IMR-90 (cell line): ENCODE results near the gene CUX1. TPM values are rescaled to one million over a fixed set of nuclear protein-coding genes. Genes with fewer than 3 reads are reported as not detected.

ENCODE experiments used
- ATAC-seq: fragments of 200-7000 bp; cut with Tn5 transposase; 2 replicates; pipeline ENCODE4 v1.9.1; 2020; ENCODE audit warnings: low read depth, mild to moderate bottlenecking, moderate library complexity
- BruUV-seq: library from RNA; stranded (reverse); fragments of 400-500 nt; replicated peaks from 2 replicates; lab custom pipeline; 2021; lab: Mats Ljungman, UMichigan
- CTCF ChIA-PET: fragments of 300-600 bp; formaldehyde crosslinking; extraction: SDS; loops from one replicate; lab custom pipeline; 2021; ENCODE audit warnings: antibody characterized with exemption; lab: Yijun Ruan, JAX
- POLR2A ChIA-PET: fragments of 300-600 bp; sonication (Branson Sonifier 250); formaldehyde crosslinking; loops from one replicate; lab custom pipeline; 2022; ENCODE audit warnings: antibody characterized with exemption; ENCODE audit not compliant: unreplicated experiment; lab: Charles Lee
- DNase-seq: peaks from one replicate; pipeline ENCODE4 v3.0.0; 2013
- H2AFZ ChIP-seq: replicated peaks from 2 replicates; pipeline ENCODE3; 2013; ENCODE audit warnings: low read length, mild to moderate bottlenecking; ENCODE audit not compliant: poor library complexity
- H2AK5ac ChIP-seq: 2 replicates; pipeline ENCODE4 v1.6.1; 2013; ENCODE audit warnings: low read depth, low read length, inconsistent platforms
- H2AK9ac ChIP-seq: replicated peaks from 2 replicates; pipeline ENCODE3; 2013; ENCODE audit warnings: mild to moderate bottlenecking, low read depth, low read length, moderate library complexity; ENCODE audit not compliant: poor library complexity
- H2BK120ac ChIP-seq: 2 replicates; pipeline ENCODE4 v1.6.1; 2013; ENCODE audit warnings: low read depth, low read length, inconsistent platforms
- H2BK15ac ChIP-seq: 3 replicates; pipeline ENCODE4 v1.6.1; 2013; ENCODE audit warnings: low read depth, low read length, inconsistent platforms
- H2BK20ac ChIP-seq: 2 replicates; pipeline ENCODE4 v1.6.1; 2013; ENCODE audit warnings: low read depth, mild to moderate bottlenecking, inconsistent platforms, low read length, moderate library complexity
- H2BK5ac ChIP-seq: 2 replicates; pipeline ENCODE4 v1.6.1; 2013; ENCODE audit warnings: mild to moderate bottlenecking, low read depth, low read length, inconsistent platforms; ENCODE audit not compliant: poor library complexity, severe bottlenecking
- H3K14ac ChIP-seq: replicated peaks from 2 replicates; pipeline ENCODE4 v1.6.1; 2013; ENCODE audit warnings: low read depth, low read length, inconsistent platforms
- H3K18ac ChIP-seq: 2 replicates; pipeline ENCODE4 v1.6.1; 2013; ENCODE audit warnings: low read depth, low read length, control low read depth
- H3K23ac ChIP-seq: 2 replicates; pipeline ENCODE4 v1.6.1; 2013; ENCODE audit warnings: low read depth, low read length, inconsistent platforms
- H3K27ac ChIP-seq: 2 replicates; pipeline ENCODE4 v1.5.1; 2013; ENCODE audit warnings: mild to moderate bottlenecking, control low read depth, low read length; ENCODE audit not compliant: insufficient read depth
- H3K27me3 ChIP-seq: 2 replicates; pipeline ENCODE4 v1.6.1; 2013; ENCODE audit warnings: low read length; ENCODE audit not compliant: control insufficient read depth, insufficient read depth
- H3K36me3 ChIP-seq: 2 replicates; pipeline ENCODE4 v1.6.1; 2013; ENCODE audit warnings: low read length, mixed read lengths; ENCODE audit not compliant: control insufficient read depth, insufficient read depth
- H3K4ac ChIP-seq: 2 replicates; pipeline ENCODE4 v1.6.1; 2013; ENCODE audit warnings: low read depth, low read length, inconsistent platforms
- H3K4me1 ChIP-seq: 2 replicates; pipeline ENCODE4 v1.6.1; 2013; ENCODE audit warnings: low read length, mixed read lengths; ENCODE audit not compliant: control insufficient read depth, insufficient read depth
- H3K4me2 ChIP-seq: 2 replicates; pipeline ENCODE4 v1.6.1; 2013; ENCODE audit warnings: low read depth, mild to moderate bottlenecking, control low read depth, low read length, moderate library complexity
- H3K4me3 ChIP-seq: 2 replicates; pipeline ENCODE4 v1.5.1; 2013; ENCODE audit warnings: low read depth, mild to moderate bottlenecking, control low read depth, low read length, moderate library complexity; ENCODE audit not compliant: insufficient read depth
- H3K56ac ChIP-seq: 2 replicates; pipeline ENCODE4 v1.6.1; 2013; ENCODE audit warnings: low read length, inconsistent platforms; ENCODE audit not compliant: insufficient read depth; ENCODE audit errors: extremely low read depth
- H3K79me1 ChIP-seq, 2 experiments: 2 replicates each; pipeline ENCODE4 v1.6.1; 2013; ENCODE audit warnings: low read length in 2 of 2, inconsistent platforms in 1 of 2, low read depth in 1 of 2
- H3K9ac ChIP-seq: 2 replicates; pipeline ENCODE4 v1.6.1; 2013; ENCODE audit warnings: low read depth, low read length, control low read depth
- H3K9me1 ChIP-seq: 2 replicates; pipeline ENCODE4 v1.6.1; 2013; ENCODE audit warnings: low read length, inconsistent platforms; ENCODE audit not compliant: insufficient read depth
- H3K9me3 ChIP-seq: 2 replicates; pipeline ENCODE4 v1.6.1; 2013; ENCODE audit warnings: low read length; ENCODE audit not compliant: control insufficient read depth, insufficient read depth
- H4K20me1 ChIP-seq: 2 replicates; pipeline ENCODE4 v1.6.1; 2013; ENCODE audit warnings: low read length, inconsistent platforms; ENCODE audit not compliant: insufficient read depth
- H4K5ac ChIP-seq: 2 replicates; pipeline ENCODE4 v1.6.1; 2013; ENCODE audit warnings: mild to moderate bottlenecking, low read depth, low read length, control low read depth
- H4K8ac ChIP-seq, 2 experiments: 2 replicates each; pipeline ENCODE4 v1.6.1; 2013; ENCODE audit warnings: low read depth in 2 of 2, low read length in 2 of 2, control low read depth in 1 of 2, inconsistent platforms in 1 of 2
- H4K91ac ChIP-seq: 2 replicates; pipeline ENCODE4 v1.6.1; 2013; ENCODE audit warnings: low read depth, low read length, inconsistent platforms; ENCODE audit not compliant: insufficient read depth
- CHD1 ChIP-seq: IDR thresholded peaks from 2 replicates; pipeline ENCODE4 v1.6.1; 2012; ENCODE audit warnings: low read depth, low read length, improper control_type of control experiment
- CTCF ChIP-seq: conservative IDR thresholded peaks from 2 replicates; pipeline ENCODE4 v1.5.1; 2012; ENCODE audit warnings: mild to moderate bottlenecking, low read depth, low read length, improper control_type of control experiment
- ELK1 ChIP-seq: fragments of 150-350 bp; IDR thresholded peaks from 2 replicates; pipeline ENCODE4 v1.6.1; 2016; ENCODE audit warnings: low read depth, mild to moderate bottlenecking, low read length, moderate library complexity, borderline replicate concordance
- FOS ChIP-seq: fragments of 150-350 bp; IDR thresholded peaks from 2 replicates; pipeline ENCODE4 v1.6.1; 2016; ENCODE audit warnings: low read depth, low read length
- MAFK ChIP-seq: IDR thresholded peaks from 2 replicates; pipeline ENCODE4 v1.6.1; 2012; ENCODE audit warnings: low read depth, low read length, improper control_type of control experiment
- MAZ ChIP-seq: IDR thresholded peaks from 2 replicates; pipeline ENCODE4 v1.6.1; 2012; ENCODE audit warnings: low read depth, mild to moderate bottlenecking, low read length, improper control_type of control experiment, moderate library complexity, borderline replicate concordance
- MXI1 ChIP-seq: IDR thresholded peaks from 2 replicates; pipeline ENCODE4 v1.6.1; 2012; ENCODE audit warnings: low read depth, mild to moderate bottlenecking, low read length, moderate library complexity, borderline replicate concordance
- NFE2L2 ChIP-seq: fragments of 150-350 bp; IDR thresholded peaks from 2 replicates; pipeline ENCODE4 v1.6.1; 2016; ENCODE audit warnings: low read depth, mild to moderate bottlenecking, low read length
- POLR2A ChIP-seq: IDR thresholded peaks from 2 replicates; pipeline ENCODE4 v1.6.1; 2012; ENCODE audit warnings: mild to moderate bottlenecking, low read depth, low read length
- RAD21 ChIP-seq: IDR thresholded peaks from 2 replicates; pipeline ENCODE4 v1.6.1; 2012; ENCODE audit warnings: low read length, improper control_type of control experiment
- RCOR1 ChIP-seq: IDR thresholded peaks from 2 replicates; pipeline ENCODE4 v1.6.1; 2012; ENCODE audit warnings: mild to moderate bottlenecking, low read length, improper control_type of control experiment; ENCODE audit not compliant: insufficient replicate concordance
- RFX5 ChIP-seq: IDR thresholded peaks from 2 replicates; pipeline ENCODE4 v1.8.0; 2012; ENCODE audit warnings: low read depth, mild to moderate bottlenecking, low read length, moderate library complexity
- SMC3 ChIP-seq: fragments of 150-350 bp; IDR thresholded peaks from 2 replicates; pipeline ENCODE4 v1.6.1; 2016; ENCODE audit warnings: low read depth, mild to moderate bottlenecking, antibody characterized with exemption, low read length, moderate library complexity
- USF2 ChIP-seq: fragments of 150-350 bp; IDR thresholded peaks from 2 replicates; pipeline ENCODE4 v1.6.1; 2017; ENCODE audit warnings: mild to moderate bottlenecking, antibody characterized with exemption, low read length, low read depth
- WGBS, 2 experiments: methylation state at CpG; one replicate each; pipeline versions ENCODE4 v1.1.5 to v1.1.7; 2013; ENCODE audit warnings: missing lambda C conversion rate in 2 of 2; ENCODE audit not compliant: insufficient read length in 1 of 2; ENCODE audit errors: extremely low coverage in 2 of 2; 5-methylcytosine and 5-hydroxymethylcytosine counted together
- dilution Hi-C: fragments of 300-500 bp; cut with HindIII; formaldehyde crosslinking; loops from one replicate; pipeline ENCODE4 v1.14.3; 2018; ENCODE audit warnings: low sequenced_read_pairs; ENCODE audit not compliant: unreplicated experiment
- in situ Hi-C: fragments of 300-500 bp; cut with MboI; formaldehyde crosslinking; loops from 3 replicates; pipeline ENCODE4 v1.14.3; 2019; ENCODE audit warnings: low sequenced_read_pairs, inconsistent platforms, mixed read lengths
- intact Hi-C: fragments of 100-400 bp; cut with micrococcal nuclease; formaldehyde crosslinking; loops from 2 replicates; pipeline ENCODE4 v1.10.0; 2022
- polyA plus RNA-seq, 3 experiments: library from polyadenylated mRNA; depleted of rRNA; stranded (reverse); fragments of >200 nt; gene quantifications; 2 replicates each; pipeline ENCODE4 v1.2.3, GENCODE V29; 2012; ENCODE audit warnings: low replicate concordance in 1 of 3
- total RNA-seq: library from RNA; depleted of rRNA; stranded (reverse); fragments of >200 nt; gene quantifications from 2 replicates; pipeline ENCODE4 v1.2.3, GENCODE V29; 2012

CUX1 gene
- total and polyA plus RNA-seq, 2 of the 4 experiments (the other 2 are of a cell fraction): 19.7 to 46.4 TPM

- no peak for TF ChIP-seq FOS
- TF ChIP-seq ELK1: no peak
- TF ChIP-seq MAZ: no peak
- no peak for TF ChIP-seq USF2
- TF ChIP-seq NFE2L2: no peak
- TF ChIP-seq RCOR1: no peak
- TF ChIP-seq SMC3: no peak
- no peak for TF ChIP-seq POLR2A
- no peak for TF ChIP-seq RAD21
- TF ChIP-seq RFX5: no peak
- TF ChIP-seq MAFK: no peak
- no peak for TF ChIP-seq CTCF
- no peak for TF ChIP-seq MXI1
- no peak for TF ChIP-seq CHD1
- no peak overlapping the region for H3K4me3 ChIP-seq
- no peak overlapping the region for H4K8ac ChIP-seq
These were observed 161.3 kb downstream of the CUX1 start for GRCh38 chr7:101978683-101979082.

More at GRCh38 chr7:101978683-101979082, 161.3 kb downstream of the CUX1 start:
- no peak overlapping the region for H3K4ac ChIP-seq
- no peak overlapping the region for H2BK15ac ChIP-seq
- H3K9me3 ChIP-seq: peaks cover 3% of the 10 kb centered on the region
- no peak overlapping the region for H3K4me2 ChIP-seq
- ChIA-PET POLR2A (no interaction called here), CTCF (no interaction called here)
- H3K18ac ChIP-seq: no peak overlapping the region
- H2AFZ ChIP-seq: no peak overlapping the region
- H2BK120ac ChIP-seq: no peak overlapping the region
- H4K5ac ChIP-seq: no peak overlapping the region
- H2BK5ac ChIP-seq: no peak overlapping the region
- H3K23ac ChIP-seq: no peak overlapping the region
- no peaks in the 10 kb centered on the region for H3K27me3 ChIP-seq
- WGBS, 2 experiments: 93% methylated on average over 3 of the region's 10 CpGs; no CpG with 5 or more reads in 1 of the 2 experiments
- no peak overlapping the region for H4K91ac ChIP-seq
- no peak overlapping the region for H2AK9ac ChIP-seq
- H3K14ac ChIP-seq: no peak overlapping the region
- ATAC-seq (no peak), DNase-seq (no peak)
- dilution Hi-C loops (no loop called here), intact Hi-C loops (no loop called here), in situ Hi-C loops (no loop called here)
- H4K20me1 ChIP-seq: peaks cover 11% of the 10 kb centered on the region
- H3K9ac ChIP-seq: no peak overlapping the region
- no peak overlapping the region for H2BK20ac ChIP-seq
- no peak overlapping the region for H2AK5ac ChIP-seq
- no peak overlapping the region for H3K56ac ChIP-seq
- H3K27ac ChIP-seq: no peak overlapping the region
- H3K36me3 ChIP-seq: peaks cover 3% of the 10 kb centered on the region
- H3K79me1 ChIP-seq: peaks cover 16 to 67% of the 10 kb centered on the region in 2 experiments
- BruUV-seq: no TSS peak
- peaks cover 2% of the 10 kb centered on the region; the same call in 1 of the 2 replicates for H3K4me1 ChIP-seq
- H3K9me1 ChIP-seq: peaks cover 13% of the 10 kb centered on the region
